Effector memory CD4-positive, alpha-beta T cell (primary cell): Measurements from ENCODE around the gene FAM83F.

Source experiments
- DNase-seq, 3 donors: peaks; one replicate each; pipeline ENCODE4 v3.0.0-alpha.2; 2020
- H3K27ac ChIP-seq: 2 replicates; pipeline ENCODE4 v1.7.0; 2013; ENCODE audit warnings: mild to moderate bottlenecking, low read length, moderate library complexity; ENCODE audit not compliant: insufficient read depth, poor library complexity, severe bottlenecking
- H3K27me3 ChIP-seq: replicated peaks from 2 replicates; pipeline ENCODE4 v1.7.0; 2013; ENCODE audit warnings: mild to moderate bottlenecking, low read length; ENCODE audit not compliant: insufficient read depth, control insufficient read depth, poor library complexity, severe bottlenecking
- H3K36me3 ChIP-seq: 2 replicates; pipeline ENCODE4 v1.7.0; 2013; ENCODE audit warnings: mild to moderate bottlenecking, low read length, moderate library complexity; ENCODE audit not compliant: control insufficient read depth, insufficient read depth
- H3K4me1 ChIP-seq: 2 replicates; pipeline ENCODE4 v1.7.0; 2013; ENCODE audit warnings: low read length, mild to moderate bottlenecking; ENCODE audit not compliant: control insufficient read depth, insufficient read depth, poor library complexity, severe bottlenecking
- H3K4me3 ChIP-seq: 2 replicates; pipeline ENCODE4 v1.7.0; 2013; ENCODE audit warnings: low read length, low read depth, mild to moderate bottlenecking; ENCODE audit not compliant: insufficient read depth, poor library complexity, severe bottlenecking
- H3K9me3 ChIP-seq: 2 replicates; pipeline ENCODE4 v1.7.0; 2013; ENCODE audit warnings: mild to moderate bottlenecking, low read length, moderate library complexity; ENCODE audit not compliant: control insufficient read depth

The FAM83F gene

DNA sequence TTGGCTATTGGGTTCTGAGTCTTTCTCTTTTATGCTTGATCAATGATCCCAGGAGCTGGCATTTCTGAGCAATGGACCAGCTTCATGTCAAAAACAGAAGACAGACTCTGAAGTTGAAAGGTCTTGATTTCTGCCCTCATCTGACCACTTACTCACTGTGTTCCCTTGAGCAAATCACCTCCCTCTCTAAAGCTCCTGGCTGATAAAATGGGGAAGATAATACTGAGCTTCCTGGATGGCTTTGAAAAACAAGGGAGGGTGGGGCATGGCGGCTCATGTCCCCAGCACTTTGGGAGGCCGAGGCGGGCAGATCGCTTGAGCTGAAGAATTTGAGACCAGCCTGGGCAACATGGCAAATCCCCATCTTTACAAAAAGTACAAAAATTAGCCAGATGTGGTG lies 6.4 kb downstream of the FAM83F start:
- H3K27me3 ChIP-seq = no peaks in the 10 kb centered on the region
- no peaks in the 10 kb centered on the region for H3K4me1 ChIP-seq
- no peaks in the 10 kb centered on the region for H3K9me3 ChIP-seq
- no peak overlapping the region for H3K27ac ChIP-seq
- no peak for DNase-seq
- no peak overlapping the region for H3K4me3 ChIP-seq
- no peaks in the 10 kb centered on the region for H3K36me3 ChIP-seq

DNA sequence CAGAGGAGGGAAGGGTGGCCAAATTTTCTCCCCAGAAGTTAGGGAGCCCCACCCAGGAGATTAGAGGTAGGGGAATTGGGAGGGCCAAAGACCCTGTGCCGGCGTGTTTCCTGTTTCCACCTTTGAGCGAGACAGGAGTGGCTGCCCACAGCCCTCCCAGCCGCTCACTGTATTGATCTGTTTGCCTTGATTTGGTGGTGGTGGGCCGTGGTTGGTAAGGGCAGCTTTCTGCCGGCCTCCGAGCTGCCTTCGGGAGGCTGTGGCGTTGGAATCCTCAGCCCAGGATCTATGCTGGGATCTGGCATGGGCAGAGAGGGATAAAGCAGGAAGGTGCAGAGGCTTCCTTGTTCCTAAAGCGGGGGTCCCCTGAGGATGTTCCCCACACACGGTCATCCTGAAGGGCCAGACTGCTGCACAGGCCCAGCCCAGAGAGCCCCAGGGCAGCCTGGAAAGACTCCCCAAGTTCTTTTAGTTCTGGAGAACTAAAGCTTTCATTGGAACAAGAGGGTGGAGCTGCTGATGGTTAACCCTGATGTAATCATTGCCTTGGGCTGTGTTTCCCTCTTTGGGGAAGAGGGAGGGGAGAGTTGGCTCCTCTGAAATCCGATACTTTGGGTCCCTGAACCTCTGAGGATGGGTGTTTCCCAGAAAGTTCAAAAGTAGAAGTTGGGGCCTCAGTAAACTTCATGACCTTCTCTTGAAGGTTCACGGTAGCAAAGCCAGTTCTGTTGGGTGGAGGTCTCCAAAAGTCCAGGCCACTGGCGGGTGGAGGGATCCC lies 7.2 kb downstream of the FAM83F start:
- Histone ChIP-seq H3K36me3 (no peaks in the 10 kb centered on the region), H3K27me3 (no peaks in the 10 kb centered on the region), H3K27ac (no peak overlapping the region), H3K4me1 (no peaks in the 10 kb centered on the region), H3K4me3 (no peak overlapping the region), H3K9me3 (no peaks in the 10 kb centered on the region)
- no peak for DNase-seq

DNA sequence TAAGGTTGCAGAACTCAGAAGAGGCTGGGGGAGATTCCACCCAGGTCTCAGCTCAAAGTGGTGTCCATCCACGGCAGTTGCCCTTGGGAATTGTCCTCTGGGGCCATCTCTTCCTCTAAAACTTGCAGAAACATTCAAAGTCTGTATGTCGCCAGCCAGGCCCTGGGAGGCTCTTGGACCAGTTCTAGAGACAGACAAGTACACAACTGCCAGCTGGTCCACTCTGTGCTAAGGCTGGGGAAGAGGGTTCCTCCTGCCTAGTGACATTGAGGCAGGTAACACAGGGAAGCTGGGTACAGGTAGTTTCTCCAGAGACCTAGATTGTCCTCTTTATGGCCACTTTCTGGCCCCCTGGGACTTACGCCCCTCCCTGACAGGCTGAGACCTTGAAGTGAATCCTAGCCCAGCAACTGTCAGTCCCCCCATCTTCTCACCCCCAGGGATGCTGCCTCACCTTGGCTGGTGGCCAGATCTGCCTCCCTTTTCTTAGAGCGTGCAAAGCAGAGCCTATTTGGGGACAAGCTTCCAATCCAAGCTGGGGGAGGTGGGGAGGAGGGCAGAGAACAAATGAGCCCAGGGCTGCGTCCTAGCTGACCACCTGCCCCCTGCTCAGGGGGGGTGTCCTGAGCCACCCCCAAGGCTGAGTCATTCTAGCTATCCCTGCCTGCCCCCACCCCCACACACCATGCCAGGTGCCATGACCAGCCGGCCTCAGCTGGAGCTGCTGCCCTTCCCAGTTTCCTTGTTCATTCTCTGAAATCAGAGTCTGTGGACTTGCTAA lies 8.4 kb downstream of the FAM83F start:
- DNase-seq = no peak
- Histone ChIP-seq H3K36me3 (no peaks in the 10 kb centered on the region), H3K9me3 (no peaks in the 10 kb centered on the region), H3K4me1 (no peaks in the 10 kb centered on the region), H3K27me3 (no peaks in the 10 kb centered on the region), H3K27ac (no peak overlapping the region), H3K4me3 (no peak overlapping the region)

DNA sequence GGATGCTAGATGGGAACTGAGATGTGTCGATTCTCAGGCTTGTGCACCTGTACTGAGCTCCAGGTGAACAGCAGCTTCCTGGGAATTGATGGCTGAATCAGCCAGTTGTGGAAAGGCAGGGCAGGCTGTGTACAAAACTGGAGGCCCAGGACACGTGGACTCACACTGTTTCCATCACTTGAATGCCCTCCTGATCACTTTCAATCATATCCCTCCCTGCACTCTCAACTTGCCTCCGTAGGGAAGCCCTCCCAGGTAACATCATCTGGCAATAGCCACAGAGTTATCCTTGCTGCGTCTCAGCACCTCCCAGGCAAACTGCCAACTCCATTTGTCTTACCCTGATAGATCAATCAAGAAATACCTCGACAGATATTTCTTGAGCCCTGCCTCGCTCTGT lies 10.1 kb downstream of the FAM83F start:
- no peaks in the 10 kb centered on the region for H3K4me1 ChIP-seq

DNA sequence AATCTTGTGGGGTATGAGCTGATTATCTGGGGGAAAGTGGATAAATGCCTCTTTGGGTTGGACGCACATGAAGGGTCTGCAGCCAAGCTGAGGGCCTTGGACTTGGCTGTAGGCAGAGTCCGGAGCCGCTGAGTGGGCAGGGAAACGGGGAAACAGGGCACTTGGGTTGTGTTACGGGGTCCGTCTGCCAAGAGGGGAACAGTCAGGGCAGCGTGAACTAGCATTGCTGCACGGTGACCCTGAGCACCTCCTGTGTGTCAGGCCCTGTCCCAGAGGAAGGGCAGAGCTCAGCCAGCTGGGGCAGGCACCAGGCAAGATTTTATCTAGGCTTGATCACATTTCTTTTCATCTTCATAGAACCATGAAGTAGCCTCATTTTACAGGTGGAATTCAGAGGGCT lies 11.9 kb downstream of the FAM83F start:
- Histone ChIP-seq H3K9me3 (no peaks in the 10 kb centered on the region), H3K4me3 (no peak overlapping the region), H3K36me3 (no peaks in the 10 kb centered on the region), H3K27me3 (no peaks in the 10 kb centered on the region), H3K4me1 (no peaks in the 10 kb centered on the region), H3K27ac (no peak overlapping the region)
- no peak for DNase-seq

More for the DNA sequence above, 10.1 kb downstream of the FAM83F start:
- Histone ChIP-seq H3K9me3 (no peaks in the 10 kb centered on the region), H3K27me3 (no peaks in the 10 kb centered on the region), H3K36me3 (no peaks in the 10 kb centered on the region), H3K4me3 (no peak overlapping the region), H3K27ac (no peak overlapping the region)
- no peak for DNase-seq

DNA sequence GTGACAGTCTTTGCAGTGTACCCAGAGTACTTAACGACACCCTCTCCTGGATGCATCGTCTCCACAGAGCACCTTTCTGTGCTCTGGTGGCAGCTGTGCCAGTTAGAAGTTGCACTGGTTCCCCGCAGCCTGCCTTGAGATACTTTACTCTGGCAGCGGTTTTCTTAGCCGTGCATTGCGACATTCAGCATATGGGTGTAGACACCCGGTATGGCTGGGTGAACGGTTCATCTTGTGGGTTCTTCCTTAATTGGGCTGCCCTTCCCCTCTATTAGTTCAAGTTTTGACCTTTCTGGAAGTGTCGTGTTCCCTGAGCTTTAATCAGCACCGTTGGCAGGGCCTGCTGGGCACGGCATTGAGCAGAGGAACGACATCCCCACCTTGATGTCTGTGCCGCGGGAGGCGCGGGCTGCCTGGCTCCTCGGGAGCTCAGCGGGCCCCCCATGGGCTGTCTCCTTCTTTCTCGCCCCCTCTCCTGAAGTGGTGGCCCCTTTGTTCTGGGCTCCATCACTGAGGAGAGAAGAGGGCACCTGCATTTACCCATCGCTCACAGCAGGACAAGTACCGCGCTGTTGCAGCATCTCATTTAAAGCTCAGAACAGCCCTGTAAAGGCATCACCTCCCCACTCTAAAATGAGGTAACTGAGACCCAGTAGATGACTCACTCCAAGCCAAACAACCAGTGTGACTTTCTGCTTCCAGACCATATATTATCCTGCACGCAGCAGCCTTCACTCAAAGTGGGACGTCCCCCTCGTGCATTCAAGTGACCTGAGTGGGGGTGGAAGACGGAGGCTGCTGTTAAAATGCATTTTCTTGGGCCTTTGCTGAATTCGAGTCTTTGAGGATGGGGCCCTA lies 13.3 kb downstream of the FAM83F start:
- Histone ChIP-seq H3K9me3 (no peaks in the 10 kb centered on the region), H3K4me3 (no peak overlapping the region), H3K27me3 (no peaks in the 10 kb centered on the region), H3K27ac (no peak overlapping the region), H3K36me3 (no peaks in the 10 kb centered on the region), H3K4me1 (no peaks in the 10 kb centered on the region)
- no peak for DNase-seq

DNA sequence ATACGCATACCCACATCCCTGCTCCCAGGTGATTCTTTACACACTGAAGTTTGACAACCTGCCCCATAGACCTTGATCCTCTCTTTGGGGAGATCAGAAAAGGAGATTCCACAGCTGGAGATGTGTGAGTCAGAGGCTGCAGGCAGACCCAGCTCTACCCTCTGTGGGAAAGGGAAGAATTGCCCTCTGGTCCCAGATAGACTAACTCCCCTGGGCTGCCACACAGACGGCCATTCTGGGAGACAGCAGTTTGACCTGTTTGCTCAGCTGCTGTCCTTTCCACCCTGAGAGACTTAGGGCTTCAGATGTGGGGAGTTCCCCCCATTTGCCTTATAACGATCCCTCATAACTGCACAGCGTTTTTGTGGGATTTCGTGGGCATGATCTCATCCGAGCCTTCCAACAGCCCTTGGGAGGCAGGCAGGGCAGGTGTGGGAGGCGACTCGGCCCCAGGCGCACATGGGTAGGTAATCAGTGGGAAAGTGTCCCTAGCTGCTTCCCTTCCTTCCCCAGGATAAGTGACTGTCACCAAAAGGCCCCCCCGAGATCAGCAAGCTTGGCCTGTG lies 14.1 kb downstream of the FAM83F start:
- H3K4me3 ChIP-seq = no peak overlapping the region
- no peak overlapping the region for H3K27ac ChIP-seq
- DNase-seq = no peak
- no peaks in the 10 kb centered on the region for H3K27me3 ChIP-seq
- no peaks in the 10 kb centered on the region for H3K9me3 ChIP-seq
- no peaks in the 10 kb centered on the region for H3K36me3 ChIP-seq
- H3K4me1 ChIP-seq = no peaks in the 10 kb centered on the region

DNA sequence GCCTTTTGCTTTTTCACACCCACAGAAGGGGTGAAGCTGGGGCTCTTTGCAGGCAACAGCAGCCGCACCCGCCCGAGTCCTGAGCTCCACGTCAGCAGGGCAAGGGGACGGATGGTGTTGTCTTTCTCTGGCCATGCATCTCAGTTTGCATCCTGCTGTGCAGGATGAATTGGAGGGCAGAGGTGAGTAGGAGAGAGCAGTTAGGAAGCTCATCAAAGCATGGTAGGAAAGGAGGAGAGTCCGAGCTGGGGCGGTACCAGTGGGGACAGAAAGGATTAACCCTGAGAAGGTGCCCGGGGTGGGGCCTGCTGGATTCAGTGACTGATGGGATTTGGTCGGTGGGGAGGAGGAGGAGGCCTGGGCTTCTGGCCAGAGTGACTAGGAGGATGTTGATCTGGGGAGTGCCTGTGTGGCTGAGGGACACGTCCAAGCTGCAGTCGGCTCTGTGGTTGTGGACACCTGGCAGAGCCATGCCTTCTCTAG lies 14.6 kb downstream of the FAM83F start:
- Histone ChIP-seq H3K4me3 (no peak overlapping the region), H3K36me3 (no peaks in the 10 kb centered on the region), H3K4me1 (no peaks in the 10 kb centered on the region), H3K9me3 (no peaks in the 10 kb centered on the region), H3K27ac (no peak overlapping the region), H3K27me3 (no peaks in the 10 kb centered on the region)
- DNase-seq = no peak

DNA sequence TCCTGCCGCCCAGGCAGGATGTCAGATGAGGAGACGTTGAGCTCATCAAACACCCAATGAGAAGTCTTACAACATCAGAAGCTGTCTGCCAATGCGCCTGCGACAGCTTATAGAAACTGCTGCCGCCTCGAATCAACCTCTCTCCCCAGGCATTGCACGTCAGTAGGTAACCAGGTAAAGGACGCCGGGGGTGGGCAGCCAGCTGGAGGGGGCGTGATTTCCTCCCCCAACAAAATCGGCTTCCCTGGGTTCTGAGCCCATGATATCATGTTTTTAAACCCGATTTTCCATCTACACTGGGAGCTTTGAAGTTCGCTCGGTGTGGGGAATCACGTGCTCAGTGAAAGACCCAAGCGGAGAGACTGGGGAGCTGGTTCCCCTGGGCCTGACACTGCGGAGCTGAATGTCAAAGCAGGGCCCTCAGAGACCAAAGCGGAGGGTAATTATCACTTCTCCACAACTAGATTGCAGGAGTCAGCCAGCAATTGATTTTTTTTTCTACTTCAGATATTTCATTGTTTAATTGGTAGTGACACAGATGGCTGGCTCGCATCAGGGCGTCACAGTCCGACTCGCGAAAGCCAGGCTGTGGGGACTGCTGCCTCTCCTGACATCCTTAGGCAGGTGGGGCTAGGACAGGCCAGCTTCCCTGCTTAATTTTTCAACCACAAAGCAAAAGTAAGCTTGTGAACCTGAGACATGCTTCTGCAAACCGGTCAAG lies 15.4 kb downstream of the FAM83F start:
- Histone ChIP-seq H3K4me1 (no peaks in the 10 kb centered on the region), H3K36me3 (no peaks in the 10 kb centered on the region), H3K27me3 (no peaks in the 10 kb centered on the region), H3K9me3 (no peaks in the 10 kb centered on the region), H3K27ac (no peak overlapping the region), H3K4me3 (no peak overlapping the region)
- DNase-seq = no peak
